K562 (cell line): ENCODE results near the gene CYS1. TPM values are rescaled to one million over a fixed set of nuclear protein-coding genes. Genes with fewer than 3 reads are reported as not detected.

ENCODE experiments used
- ARHGAP35 ChIP-seq: fragments of 450-650 bp; IDR thresholded peaks from 2 replicates; pipeline ENCODE4 v1.6.1; 2018; ENCODE audit not compliant: partially characterized antibody
- MXD1 ChIP-seq: fragments of 250-450 bp; sonication (Bioruptor Pico); IDR thresholded peaks from 2 replicates; pipeline ENCODE4 v1.8.0; 2021; ENCODE audit warnings: borderline replicate concordance, mild to moderate bottlenecking, moderate library complexity; ENCODE audit not compliant: poor library complexity, severe bottlenecking
- NFIX ChIP-seq: fragments of 250-450 bp; sonication (Bioruptor Pico); IDR thresholded peaks from 2 replicates; pipeline ENCODE4 v1.4.0; 2020; ENCODE audit warnings: low read depth, mild to moderate bottlenecking, moderate library complexity
- PBX2 ChIP-seq, 2 experiments: IDR thresholded peaks in 1 of 2; conservative IDR thresholded peaks in 1 of 2; 2 replicates each; pipeline ENCODE4 v1.6.1; 2016; ENCODE audit warnings: low read depth in 2 of 2, mild to moderate bottlenecking in 1 of 2, missing compliant biosample characterization in 1 of 2, missing genetic modification characterization in 1 of 2, moderate library complexity in 1 of 2
- TBL1XR1 ChIP-seq, 2 experiments: IDR thresholded peaks; 2 replicates each; pipeline ENCODE4 v1.6.1; 2012; ENCODE audit warnings: improper control_type of control experiment in 2 of 2, low read length in 2 of 2, mild to moderate bottlenecking in 1 of 2
- XRCC3 ChIP-seq: fragments of 450-650 bp; IDR thresholded peaks from 2 replicates; pipeline ENCODE4 v1.6.1; 2017; ENCODE audit warnings: mild to moderate bottlenecking, moderate library complexity
- ZBTB40 ChIP-seq, 2 experiments: fragments of 450-650 bp in 1 of 2; sonication (generic) in 1 of 2; formaldehyde crosslinking in 1 of 2; IDR thresholded peaks; 2 replicates each; pipeline versions ENCODE4 v1.7.1 to v1.9.0; 2016 to 2022; ENCODE audit warnings: inconsistent platforms in 1 of 2, mild to moderate bottlenecking in 1 of 2, missing genetic modification reagents in 1 of 2
- ZBTB49 ChIP-seq: sonication (generic); formaldehyde crosslinking; IDR thresholded peaks from 2 replicates; pipeline ENCODE4 v1.8.0; 2022; ENCODE audit warnings: missing genetic modification reagents, mild to moderate bottlenecking, borderline replicate concordance
- ZNF79 ChIP-seq: fragments of 250-450 bp; sonication (Bioruptor Pico); IDR thresholded peaks from 2 replicates; pipeline ENCODE4 v1.4.0; 2020; ENCODE audit warnings: low read depth, mild to moderate bottlenecking, moderate library complexity
- ZZZ3 ChIP-seq: fragments of 450-650 bp; IDR thresholded peaks from 2 replicates; pipeline ENCODE4 v1.6.1; 2016; ENCODE audit warnings: antibody characterized with exemption, mild to moderate bottlenecking, moderate library complexity
- polyA plus RNA-seq, 8 experiments: library from polyadenylated mRNA; depleted of rRNA in 4 of 8; stranded (reverse) in 5 of 8; unstranded in 3 of 8; fragments of >200 nt; fragmentation: Nextera tagmentation in 2 of 8; fragmentation: Illumina TruSeq in 1 of 8; extraction: Ambion mirVana in 2 of 8; extraction: Trizol in 1 of 8; gene quantifications; 2 replicates each; pipeline versions ENCODE4 v1.2.1 to v1.2.3, GENCODE V29; 2011 to 2014; ENCODE audit warnings: inconsistent platforms in 1 of 8, missing spikeins in 1 of 8
- total RNA-seq, 7 experiments: library from RNA; depleted of rRNA in 6 of 7; stranded (reverse); fragments of >200 nt in 6 of 7; fragmentation: Illumina TruSeq in 2 of 7; extraction: Trizol in 2 of 7; gene quantifications; 2 replicates each; pipeline versions ENCODE4 v1.2.1 to v1.2.3, GENCODE V29; 2011 to 2021; ENCODE audit warnings: low replicate concordance in 1 of 7

The CYS1 gene
- total and polyA plus RNA-seq, 9 of the 15 experiments (the other 6 are each of a cell fraction or from before 2014, with no cell fraction given): 0.11 to 0.13 TPM; not detected in 7

- TF ChIP-seq ZBTB40 (IDR thresholded peaks at IDR 0.05) (no peak), ZBTB40 (CRISPR knock-in tag; IDR thresholded peaks at IDR 0.05) (no peak; the same call in 1 of the 2 replicates), MXD1 (CRISPR knock-in tag) (no peak), XRCC3 (no peak), TBL1XR1 (IDR thresholded peaks at IDR 0.05; ENCODE audit: low read length in 2 of 2) (no peak), ZNF79 (no peak), ARHGAP35 (no peak), ZZZ3 (no peak), ZBTB49 (no peak), NFIX (CRISPR knock-in tag) (no peak), PBX2 (CRISPR knock-in tag; IDR thresholded peaks at IDR 0.05; ENCODE audit: low read depth) (no peak; the same call in 1 of the 2 replicates), PBX2 (tag; conservative IDR thresholded peaks at IDR 0.05; ENCODE audit: low read depth) (no peak)
These were observed 42.5 kb upstream of the CYS1 start, which contains the start of gene RRM2 (continued) for GRCh38 chr2:10122500-10123280.
